Measurements from ENCODE around the gene TPRA1. TPM values are rescaled to one million over a fixed set of nuclear protein-coding genes. Genes with fewer than 3 reads are reported as not detected.
"Not testable (repeated sequence)": the region's sequence is repeated elsewhere in the genome, so short reads cannot be mapped to it uniquely, and the experiment has no call there.

Gene TPRA1
- total RNA-seq, 1 donor from 2014 or later = 29.1 TPM

GRCh38 chr3:127616836-127617605 is 26.5 kb upstream of the TPRA1 start:
- DNase-seq (ENCODE audit: low spot score) = no peak

- DNase-seq (ENCODE audit: low spot score) = no peak
Measured at GRCh38 chr3:127615631-127616305, 25.2 kb upstream of the TPRA1 start.

GRCh38 chr3:127614928-127615589 is 24.5 kb upstream of the TPRA1 start:
- no peak for DNase-seq (ENCODE audit: low spot score)

GRCh38 chr3:127613406-127613805 is 22.9 kb upstream of the TPRA1 start:
- no peak for DNase-seq (ENCODE audit: low spot score)

- no peak for DNase-seq (ENCODE audit: low spot score)
Measured at GRCh38 chr3:127612966-127613365, 22.4 kb upstream of the TPRA1 start.

GRCh38 chr3:127611251-127611650 is 20.7 kb upstream of the TPRA1 start:
- DNase-seq (ENCODE audit: low spot score) = no peak

- DNase-seq (ENCODE audit: low spot score) = no peak
Measured at GRCh38 chr3:127610105-127610504, 19.6 kb upstream of the TPRA1 start.

GRCh38 chr3:127608362-127608718 is 17.8 kb upstream of the TPRA1 start:
- no peak for DNase-seq (ENCODE audit: low spot score)

- no peak for DNase-seq (ENCODE audit: low spot score)
Measured at GRCh38 chr3:127607675-127608361, 17.3 kb upstream of the TPRA1 start.

GRCh38 chr3:127606981-127607595 is 16.6 kb upstream of the TPRA1 start:
- DNase-seq (ENCODE audit: low spot score) = no peak

GRCh38 chr3:127606086-127606805 is 15.7 kb upstream of the TPRA1 start:
- DNase-seq (ENCODE audit: low spot score) = no peak

- not testable (repeated sequence) for DNase-seq (ENCODE audit: low spot score)
Measured at GRCh38 chr3:127605547-127605946, 15.0 kb upstream of the TPRA1 start.

- no peak for DNase-seq (ENCODE audit: low spot score)
Measured at GRCh38 chr3:127604546-127605165, 14.1 kb upstream of the TPRA1 start.

GRCh38 chr3:127604035-127604434 is 13.5 kb upstream of the TPRA1 start:
- no peak for DNase-seq (ENCODE audit: low spot score)

- no peak for DNase-seq (ENCODE audit: low spot score)
Measured at GRCh38 chr3:127600749-127601456, 10.4 kb upstream of the TPRA1 start.

GRCh38 chr3:127598841-127599570 is 8.5 kb upstream of the TPRA1 start:
- no peak for DNase-seq (ENCODE audit: low spot score)

GRCh38 chr3:127597020-127597771 is 6.7 kb upstream of the TPRA1 start:
- DNase-seq (ENCODE audit: low spot score) = peak; percentile 15

- no peak for DNase-seq (ENCODE audit: low spot score)
Measured at GRCh38 chr3:127595303-127595702, 4.8 kb upstream of the TPRA1 start.
